ENCODE data around the gene ZFR2. TPM values are rescaled to one million over a fixed set of nuclear protein-coding genes. Genes with fewer than 3 reads are reported as not detected.

ZFR2 gene
- total RNA-seq, 1 donor from 2014 or later = 0.17 TPM

GRCh38 chr19:3873151-3873550, 4.3 kb upstream of the ZFR2 start:
- no peak for DNase-seq

GRCh38 chr19:3867971-3868769, 668 bp downstream of the ZFR2 start:
- no peak for DNase-seq

DNA sequence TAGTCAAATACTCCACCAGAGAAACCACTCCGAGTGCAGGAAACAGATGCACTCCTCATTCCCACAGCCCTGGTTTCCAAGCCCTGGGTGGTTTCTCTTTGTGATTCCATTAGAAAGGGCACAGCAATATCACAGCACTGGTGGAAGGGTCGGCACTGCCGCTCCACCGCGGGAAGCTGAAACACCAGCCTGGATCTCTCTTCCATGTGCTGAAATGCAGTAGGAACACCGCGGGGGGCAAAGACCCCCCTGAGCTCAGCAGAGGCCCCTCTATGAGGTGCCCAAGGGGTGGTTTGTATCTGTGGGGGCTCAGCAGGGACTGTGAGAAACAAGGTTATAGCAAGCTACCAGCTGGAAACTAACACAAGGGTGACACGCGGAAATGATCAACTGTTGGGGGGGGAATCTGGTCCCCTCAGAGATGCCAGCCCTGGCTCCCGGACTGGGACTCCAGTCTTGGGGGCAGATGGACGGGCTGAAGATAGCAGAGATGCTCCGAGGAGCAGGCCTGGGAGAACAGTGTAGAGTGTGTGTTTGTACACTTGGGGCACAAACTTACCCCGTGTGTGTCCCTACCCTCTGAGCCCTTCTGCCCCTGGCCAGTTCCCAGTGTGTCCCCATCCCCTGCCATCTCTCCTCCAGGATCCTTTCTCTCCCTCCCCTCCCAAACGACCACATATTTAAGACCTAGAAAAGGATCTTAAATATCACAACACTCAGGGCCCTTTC, 1.8 kb downstream of the ZFR2 start:
- peak; percentile 27 for DNase-seq

- no peak for DNase-seq
These were observed 5.2 kb downstream of the ZFR2 start for GRCh38 chr19:3863648-3864047.

DNA sequence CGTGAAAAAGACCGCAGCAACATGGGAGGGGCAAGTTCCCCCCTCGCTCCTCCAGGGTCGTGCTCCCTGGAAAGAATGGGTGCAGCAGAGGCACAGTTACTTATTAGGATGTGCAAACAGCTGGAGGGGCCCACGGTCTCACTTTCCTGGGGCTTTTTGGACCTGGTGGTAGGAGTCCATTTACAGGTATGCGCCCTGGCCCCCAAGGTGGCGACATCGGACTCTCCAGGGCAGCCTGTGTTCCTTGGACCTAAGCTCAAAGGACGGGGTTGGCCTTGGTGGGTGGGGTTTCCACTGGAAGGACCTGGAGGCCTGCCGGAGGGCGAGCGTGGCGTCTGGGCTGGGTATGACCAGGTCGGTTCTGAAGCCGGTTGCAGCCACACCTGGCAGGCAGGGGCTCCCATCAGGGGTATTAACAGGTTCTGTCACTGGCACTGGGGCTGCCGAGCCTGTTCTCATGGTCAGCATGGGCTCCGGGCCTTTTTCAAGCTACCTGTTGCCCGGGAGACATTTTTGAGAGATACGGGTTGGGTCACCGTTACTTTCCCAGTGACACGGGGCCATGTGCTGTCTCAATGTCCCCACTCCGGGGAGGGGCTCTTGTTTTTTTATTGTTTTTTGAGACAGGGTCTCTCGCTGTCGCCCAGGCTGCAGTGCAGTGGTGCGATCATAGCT, 5.9 kb downstream of the ZFR2 start:
- no peak for DNase-seq

- no peak for DNase-seq
These were observed 8.3 kb downstream of the ZFR2 start for GRCh38 chr19:3860499-3860898.

GRCh38 chr19:3857449-3858003, 11.3 kb downstream of the ZFR2 start:
- no peak for DNase-seq

DNA sequence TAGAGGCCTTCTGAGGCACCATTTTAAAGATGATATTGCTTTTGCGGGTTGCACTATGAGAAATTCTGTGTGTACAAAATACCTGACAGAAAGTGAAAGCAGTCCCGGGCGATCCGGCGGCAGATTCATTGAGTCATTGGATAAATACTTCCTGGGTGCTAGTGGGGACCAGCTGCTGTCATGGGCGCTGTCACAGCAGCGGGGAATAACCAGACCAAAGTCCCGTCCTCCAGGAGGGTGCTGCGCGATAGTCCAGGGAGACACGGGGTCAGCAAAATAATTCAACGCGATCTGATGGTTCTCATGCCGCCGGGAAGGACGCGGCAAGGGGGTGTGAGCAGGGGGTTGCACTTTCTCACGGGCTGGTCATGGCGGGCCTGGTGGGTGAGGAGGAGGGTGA, 13.5 kb downstream of the ZFR2 start:
- DNase-seq = no peak

DNA sequence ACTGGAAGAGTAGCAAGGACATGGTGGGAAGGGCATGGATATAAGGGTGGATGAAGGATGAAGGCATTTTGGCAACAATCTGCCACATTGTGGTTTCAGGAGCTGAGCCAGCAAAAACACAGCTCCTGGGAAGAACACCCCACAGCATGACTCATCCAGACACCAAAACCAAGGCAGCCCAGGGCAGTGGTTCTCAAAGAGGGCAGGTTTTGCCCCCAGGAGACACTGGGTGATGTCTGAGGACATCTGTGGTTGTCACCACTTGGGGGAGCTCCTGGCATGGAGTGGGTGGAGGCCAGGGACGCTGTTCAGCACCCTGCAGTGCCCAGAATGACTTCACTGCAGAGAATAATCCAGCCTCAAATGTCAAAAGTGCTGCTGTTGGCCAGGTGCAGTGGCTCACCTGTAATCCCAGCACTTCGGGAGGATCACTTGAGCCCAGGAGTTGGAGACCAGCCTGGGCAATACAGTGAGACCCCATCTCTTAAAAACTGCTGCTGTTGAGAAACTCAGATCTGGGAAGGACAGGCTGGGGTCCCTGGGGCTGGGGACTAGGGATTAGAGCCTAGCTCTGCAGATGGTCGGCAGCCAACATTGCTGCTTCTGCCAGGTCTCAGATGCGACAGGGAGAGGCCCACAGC, 16.1 kb downstream of the ZFR2 start:
- peak; percentile 62 for DNase-seq

GRCh38 chr19:3852177-3852511, 16.7 kb downstream of the ZFR2 start:
- no peak for DNase-seq

GRCh38 chr19:3851254-3852176, 17.3 kb downstream of the ZFR2 start:
- no peak for DNase-seq

- no peak for DNase-seq
These were observed 18.4 kb downstream of the ZFR2 start for GRCh38 chr19:3850320-3850972.

DNA sequence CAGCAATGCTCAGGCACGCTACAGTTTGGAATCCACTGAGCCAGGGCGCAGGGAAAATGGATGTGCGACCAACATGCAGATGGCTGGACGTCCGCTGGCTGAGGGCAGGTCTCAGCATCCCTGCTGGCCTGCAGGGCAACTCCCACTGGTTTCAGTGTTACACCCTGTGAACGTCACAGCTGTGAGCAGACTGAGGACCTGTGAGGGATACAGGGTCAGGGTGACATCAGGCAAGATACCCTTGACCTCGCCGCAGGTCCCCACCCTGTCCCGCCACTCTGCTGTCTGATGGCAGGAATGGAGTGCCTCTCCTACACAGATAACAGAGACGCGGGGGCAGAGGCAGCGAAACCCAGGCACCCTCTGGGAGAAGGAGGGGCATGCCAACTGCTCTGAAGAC, 19.1 kb downstream of the ZFR2 start:
- DNase-seq = no peak

DNA sequence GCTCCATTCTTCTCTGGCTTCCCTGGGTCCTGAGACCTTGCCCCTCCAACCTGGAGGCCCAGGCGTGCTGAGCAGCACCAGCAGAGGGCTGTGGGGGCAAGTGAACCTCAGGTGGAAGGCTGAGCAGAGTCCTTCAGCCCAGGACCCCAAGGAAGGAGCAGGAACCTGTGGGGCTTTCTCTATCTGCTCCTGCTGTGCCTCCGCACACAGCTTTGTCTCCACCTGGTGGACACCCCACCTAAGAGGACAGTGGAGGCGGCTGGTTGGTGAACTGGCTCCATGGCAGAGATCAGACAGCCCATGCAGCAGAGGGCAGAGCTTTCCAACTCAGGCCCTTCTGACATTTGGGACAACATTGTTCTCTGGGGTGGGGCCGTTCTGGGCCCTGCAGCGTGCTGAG, 19.7 kb downstream of the ZFR2 start:
- peak; percentile 47 for DNase-seq

DNA sequence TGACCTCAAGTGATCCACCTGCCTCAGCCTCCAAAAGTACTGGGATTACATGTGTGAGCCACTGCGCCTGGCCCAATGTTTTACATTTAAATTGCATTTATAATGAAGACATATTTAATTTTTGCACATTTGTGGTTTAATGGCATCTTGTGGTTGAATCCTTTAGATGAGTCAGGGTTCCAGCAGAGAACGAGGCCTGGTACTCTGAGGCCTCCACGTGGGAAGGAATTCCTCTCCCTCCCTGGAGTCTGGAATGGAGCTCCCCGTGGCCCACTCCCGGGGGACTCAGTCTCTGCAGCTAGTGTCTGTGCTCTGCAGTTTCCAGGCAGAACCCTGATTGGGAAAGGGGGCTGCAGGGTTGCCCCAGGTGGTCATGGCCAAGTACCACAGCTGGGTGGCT, 24.2 kb downstream of the ZFR2 start:
- no peak for DNase-seq

DNA sequence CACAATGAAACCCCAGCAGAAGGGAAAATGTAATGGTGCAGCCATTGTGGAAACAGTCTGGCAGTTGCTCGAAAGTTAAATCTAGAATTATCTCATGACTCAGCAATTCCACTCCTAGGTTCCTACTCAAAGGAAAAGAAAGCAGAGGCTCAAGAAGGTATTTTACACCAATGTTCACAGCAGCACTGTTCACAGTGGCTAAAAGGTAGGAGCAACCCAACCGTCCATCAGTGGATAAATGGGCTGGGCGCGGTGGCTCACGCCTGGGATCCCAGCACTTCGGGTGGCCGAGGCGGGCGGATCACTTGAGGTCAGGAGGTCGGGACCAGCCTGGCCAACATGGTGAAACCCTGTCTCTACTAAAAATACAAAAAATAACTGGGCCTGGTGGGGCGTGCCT, 25.9 kb downstream of the ZFR2 start:
- no peak for DNase-seq

GRCh38 chr19:3840804-3841203, 28.0 kb downstream of the ZFR2 start:
- no peak for DNase-seq

- no peak for DNase-seq
These were observed 28.9 kb downstream of the ZFR2 start for GRCh38 chr19:3839941-3840340.

DNA sequence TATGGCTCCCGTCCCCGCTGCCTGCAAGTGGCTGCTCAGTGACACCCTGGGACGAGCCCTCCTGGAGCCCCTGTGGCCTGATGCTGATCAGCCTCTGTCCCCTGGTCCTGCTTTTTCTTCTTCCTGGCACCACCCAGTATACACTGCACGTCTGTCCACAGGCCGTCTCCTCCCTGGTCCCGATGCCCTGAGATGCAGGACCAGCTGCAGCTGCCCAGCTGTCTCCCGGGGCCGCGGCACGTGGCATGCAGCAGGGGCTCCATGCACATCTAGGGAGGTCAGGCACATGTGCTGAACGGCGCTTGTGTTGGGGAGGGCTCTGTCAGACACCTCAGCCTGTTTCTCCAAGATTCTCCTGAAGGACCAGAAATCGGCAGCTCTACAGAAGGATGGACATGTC, 30.2 kb downstream of the ZFR2 start:
- no peak for DNase-seq

GRCh38 chr19:3837922-3838321, 30.9 kb downstream of the ZFR2 start:
- DNase-seq = no peak

DNA sequence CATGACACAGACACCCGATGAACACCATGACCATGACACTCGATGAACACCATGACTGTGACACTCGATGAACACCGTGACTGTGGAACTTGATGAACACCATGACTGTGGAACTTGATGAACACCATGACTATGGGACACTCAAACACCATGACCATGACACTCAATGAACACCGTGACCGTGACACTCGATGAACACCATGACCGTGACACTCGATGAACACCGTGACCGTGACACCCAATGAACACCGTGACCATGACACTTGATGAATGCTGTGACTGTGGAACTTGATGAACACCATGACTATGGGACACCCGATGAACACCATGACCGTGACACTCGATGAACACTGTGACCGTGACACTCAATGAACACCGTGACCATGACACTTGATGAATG, 31.5 kb downstream of the ZFR2 start:
- DNase-seq = no peak
